ENCODE data around the gene SYT9. TPM values are rescaled to one million over a fixed set of nuclear protein-coding genes. Genes with fewer than 3 reads are reported as not detected.
"Not testable (repeated sequence)": the region's sequence is repeated elsewhere in the genome, so short reads cannot be mapped to it uniquely, and the experiment has no call there.

The SYT9 gene
- total and polyA plus RNA-seq, 9 of the 15 experiments (the other 6 are each of a cell fraction or from before 2014, with no cell fraction given), result 0.01 TPM; not detected in 8

- BruUV-seq (replicated peaks); H3K9ac ChIP-seq (ENCODE audit: insufficient read depth in 1 of 2, low read depth in 2 of 2, low read length in 2 of 2); ATAC-seq; H3K9me3 ChIP-seq (replicated peaks; ENCODE audit: control insufficient read depth, insufficient read depth, low read depth, low read length); CTCF ChIA-PET (ENCODE audit: low intra/inter-chr PET ratio); DNase-seq (ENCODE audit: extremely low read depth in 1 of 4, low spot score in 3 of 4); H3K36me3 ChIP-seq (ENCODE audit: control insufficient read depth, insufficient read depth, low read length); FAIRE-seq; in situ Hi-C loops (cut with MboI); H3K4me3 ChIP-seq; POLR2A ChIA-PET; H4K20me1 ChIP-seq (replicated peaks; ENCODE audit: control insufficient read depth, insufficient read depth, low read length); H3K79me2 ChIP-seq (ENCODE audit: control insufficient read depth, insufficient read depth, low read length); H2AFZ ChIP-seq (ENCODE audit: low read depth, low read length); intact Hi-C loops (cut with micrococcal nuclease); H3K27ac ChIP-seq (ENCODE audit: extremely low read depth, low read depth, low read length); H3K9me1 ChIP-seq (ENCODE audit: control insufficient read depth, insufficient read depth, low read length); H3K4me2 ChIP-seq (ENCODE audit: insufficient read depth, low read length): not testable (repeated sequence)
- peaks cover 0 to 17% of the 10 kb centered on the region in 2 experiments; a peak in 3 of 5 replicates for H3K4me1 ChIP-seq (replicated peaks in 1 of 2; ENCODE audit: control insufficient read depth in 2 of 2, insufficient read depth in 2 of 2, low read length in 2 of 2)
- 15% methylated on average over 13 of the region's 13 CpGs for WGBS (ENCODE audit: insufficient coverage, low coverage, missing lambda C conversion rate)
- H3K27me3 ChIP-seq (ENCODE audit: control insufficient read depth in 2 of 2, insufficient read depth in 2 of 2, low read length in 2 of 2), result peaks cover 4 to 47% of the 10 kb centered on the region in 2 experiments; a peak in 4 of 5 replicates
These were observed 266.0 kb downstream of the SYT9 start for GRCh38 chr11:7517743-7518142.

MicroRNAs encoded within 50 kb of the gene (microRNA counts, 767-probe panel; counts per million panel counts)
- 1,779 counts per million, percentile 46 among the panel's probes with 10 or more counts for microRNA hsa-miR-302e

Small RNAs within 50 kb of the gene (microRNA-seq; reads per million reads assigned to microRNA genes)
- not detected for gene MIR302E (ENCODE audit: borderline microRNAs expressed)

Small RNAs within 50 kb of the gene (small RNA-seq; reads per million reads assigned to genes)
- gene MIR302E, result not detected

Other genes with a start within 250 kb of the SYT9 start
- 0.08 and 0.41 TPM in 2 replicates for gene ZNF214, start 231.6 kb upstream of the SYT9 start, total RNA-seq (2014; rRNA removed)
- 0.36 and 0.38 TPM in 2 replicates for gene ZNF214, start 231.6 kb upstream of the SYT9 start, total RNA-seq (2014; rRNA removed; fragmentation: Illumina TruSeq; extraction: Trizol)
- 0.15 and 0.36 TPM in 2 replicates for gene ZNF214, start 231.6 kb upstream of the SYT9 start, total RNA-seq (2015; rRNA removed; fragmentation: Illumina TruSeq; extraction: Trizol)
- gene ZNF214, start 231.6 kb upstream of the SYT9 start, total RNA-seq (2021), result 0.29 TPM in 2 replicates
- gene ZNF214, start 231.6 kb upstream of the SYT9 start, polyA plus RNA-seq (2011; rRNA removed), result 0.11 and 0.24 TPM in 2 replicates
- gene ZNF214, start 231.6 kb upstream of the SYT9 start, polyA plus RNA-seq (2014; fragmentation: Illumina TruSeq; extraction: Trizol), result 0.30 and 0.40 TPM in 2 replicates
- under 1 TPM; 0.06 to 0.11 TPM for gene ZNF214, start 231.6 kb upstream of the SYT9 start, polyA plus RNA-seq (2014; fragmentation: Nextera tagmentation; extraction: Ambion mirVana)
- not detected in 2 replicates for gene ZNF214, start 231.6 kb upstream of the SYT9 start, polyA plus RNA-seq (2014; rRNA removed)
- 0.41 and 0.45 TPM in 2 replicates for gene NLRP14, start 231.4 kb upstream of the SYT9 start, total RNA-seq (2014; rRNA removed)
- 1.2 TPM in 2 replicates for gene NLRP14, start 231.4 kb upstream of the SYT9 start, total RNA-seq (2014; rRNA removed; fragmentation: Illumina TruSeq; extraction: Trizol)
- gene NLRP14, start 231.4 kb upstream of the SYT9 start, total RNA-seq (2015; rRNA removed; fragmentation: Illumina TruSeq; extraction: Trizol), result 0.98 and 1.1 TPM in 2 replicates
- 0.65 and 0.73 TPM in 2 replicates for gene NLRP14, start 231.4 kb upstream of the SYT9 start, total RNA-seq (2021)
- 0.50 and 0.54 TPM in 2 replicates for gene NLRP14, start 231.4 kb upstream of the SYT9 start, polyA plus RNA-seq (2011; rRNA removed)
- 0.46 and 0.48 TPM in 2 replicates for gene NLRP14, start 231.4 kb upstream of the SYT9 start, polyA plus RNA-seq (2014; fragmentation: Illumina TruSeq; extraction: Trizol)
- under 1 TPM; 0.27 to 0.36 TPM for gene NLRP14, start 231.4 kb upstream of the SYT9 start, polyA plus RNA-seq (2014; fragmentation: Nextera tagmentation; extraction: Ambion mirVana)
- gene NLRP14, start 231.4 kb upstream of the SYT9 start, polyA plus RNA-seq (2014; rRNA removed), result 0.57 and 0.58 TPM in 2 replicates
- 0.41 and 0.45 TPM in 2 replicates for gene RBMXL2, start 162.9 kb upstream of the SYT9 start, total RNA-seq (2014; rRNA removed)
- gene RBMXL2, start 162.9 kb upstream of the SYT9 start, total RNA-seq (2014; rRNA removed; fragmentation: Illumina TruSeq; extraction: Trizol), result 0.13 and 0.15 TPM in 2 replicates
- 0.23 and 0.40 TPM in 2 replicates for gene RBMXL2, start 162.9 kb upstream of the SYT9 start, total RNA-seq (2015; rRNA removed; fragmentation: Illumina TruSeq; extraction: Trizol)
- gene RBMXL2, start 162.9 kb upstream of the SYT9 start, total RNA-seq (2021), result 0.24 and 0.25 TPM in 2 replicates
- gene RBMXL2, start 162.9 kb upstream of the SYT9 start, polyA plus RNA-seq (2011; rRNA removed), result 0.07 TPM in 1 of 2 replicates, not detected in the other
- gene RBMXL2, start 162.9 kb upstream of the SYT9 start, polyA plus RNA-seq (2014; fragmentation: Illumina TruSeq; extraction: Trizol), result 0.07 and 0.15 TPM in 2 replicates
- not detected for gene RBMXL2, start 162.9 kb upstream of the SYT9 start, polyA plus RNA-seq (2014; fragmentation: Nextera tagmentation; extraction: Ambion mirVana)
- gene RBMXL2, start 162.9 kb upstream of the SYT9 start, polyA plus RNA-seq (2014; rRNA removed), result 0.18 and 0.19 TPM in 2 replicates
- not detected in 2 replicates for gene OLFML1, start 233.6 kb downstream of the SYT9 start, total RNA-seq (2014; rRNA removed)
- gene OLFML1, start 233.6 kb downstream of the SYT9 start, total RNA-seq (2014; rRNA removed; fragmentation: Illumina TruSeq; extraction: Trizol), result not detected in 2 replicates
- gene OLFML1, start 233.6 kb downstream of the SYT9 start, total RNA-seq (2015; rRNA removed; fragmentation: Illumina TruSeq; extraction: Trizol), result not detected in 2 replicates
- gene OLFML1, start 233.6 kb downstream of the SYT9 start, total RNA-seq (2021), result not detected in 2 replicates
- gene OLFML1, start 233.6 kb downstream of the SYT9 start, polyA plus RNA-seq (2011; rRNA removed), result not detected in 2 replicates
- not detected in 2 replicates for gene OLFML1, start 233.6 kb downstream of the SYT9 start, polyA plus RNA-seq (2014; fragmentation: Illumina TruSeq; extraction: Trizol)
- gene OLFML1, start 233.6 kb downstream of the SYT9 start, polyA plus RNA-seq (2014; fragmentation: Nextera tagmentation; extraction: Ambion mirVana), result not detected
- gene OLFML1, start 233.6 kb downstream of the SYT9 start, polyA plus RNA-seq (2014; rRNA removed), result not detected in 2 replicates